ENCODE measurements around the gene NDUFA8.

GRCh38 chr9:122128969-122129343 lies 30.6 kb downstream of the NDUFA8 start:
- TF ChIP-seq CTCF (IDR thresholded peaks at IDR 0.05) = no peak
- TF ChIP-seq POLR2AphosphoS5 (IDR thresholded peaks at IDR 0.05) = no peak
- TF ChIP-seq POLR2A (IDR thresholded peaks at IDR 0.05) = no peak
- TF ChIP-seq EP300 (IDR thresholded peaks at IDR 0.05) = no peak
